Measurements from ENCODE around the gene C1orf116. TPM values are rescaled to one million over a fixed set of nuclear protein-coding genes. Genes with fewer than 3 reads are reported as not detected.

C1orf116 gene
- polyA plus RNA-seq, 1 donor from 2014 or later = not detected

- Histone ChIP-seq H3K79me2 (replicated peaks; ENCODE audit: insufficient read depth, low read length) (peaks cover 8% of the 10 kb centered on the region), H3F3A (ENCODE audit: insufficient read depth, low read length, poor library complexity, severe bottlenecking) (peaks cover 3% of the 10 kb centered on the region), H3K9me3 (ENCODE audit: low read length) (no peaks in the 10 kb centered on the region), H2AFZ (ENCODE audit: low read depth, low read length) (no peak overlapping the region), H3K9ac (ENCODE audit: low read length) (no peak overlapping the region), H3K27ac (ENCODE audit: low read length) (no peak overlapping the region), H3K36me3 (ENCODE audit: insufficient read depth, low read length) (no peaks in the 10 kb centered on the region), H3K4me2 (ENCODE audit: low read length) (no peak overlapping the region), H4K20me1 (ENCODE audit: insufficient read depth) (no peaks in the 10 kb centered on the region), H3K27me3 (ENCODE audit: insufficient read depth, low read depth, low read length) (no peaks in the 10 kb centered on the region), H3K9me2 (ENCODE audit: insufficient read depth, low read length) (no peaks in the 10 kb centered on the region), H3K4me3 (ENCODE audit: low read length) (no peak overlapping the region)
- no peak for TF ChIP-seq EP300 (conservative IDR thresholded peaks at IDR 0.05; ENCODE audit: poor library complexity, severe bottlenecking)
- TF ChIP-seq REST (IDR thresholded peaks at IDR 0.05; ENCODE audit: borderline replicate concordance) = no peak
- no peak for TF ChIP-seq RAD21 (conservative IDR thresholded peaks at IDR 0.05)
- no peak for TF ChIP-seq POLR2AphosphoS5 (IDR thresholded peaks at IDR 0.05)
- TF ChIP-seq MXI1 (conservative IDR thresholded peaks at IDR 0.05; ENCODE audit: poor library complexity, severe bottlenecking) = no peak
These were observed 21.9 kb upstream of the C1orf116 start for GRCh38 chr1:207054491-207054890.

DNA sequence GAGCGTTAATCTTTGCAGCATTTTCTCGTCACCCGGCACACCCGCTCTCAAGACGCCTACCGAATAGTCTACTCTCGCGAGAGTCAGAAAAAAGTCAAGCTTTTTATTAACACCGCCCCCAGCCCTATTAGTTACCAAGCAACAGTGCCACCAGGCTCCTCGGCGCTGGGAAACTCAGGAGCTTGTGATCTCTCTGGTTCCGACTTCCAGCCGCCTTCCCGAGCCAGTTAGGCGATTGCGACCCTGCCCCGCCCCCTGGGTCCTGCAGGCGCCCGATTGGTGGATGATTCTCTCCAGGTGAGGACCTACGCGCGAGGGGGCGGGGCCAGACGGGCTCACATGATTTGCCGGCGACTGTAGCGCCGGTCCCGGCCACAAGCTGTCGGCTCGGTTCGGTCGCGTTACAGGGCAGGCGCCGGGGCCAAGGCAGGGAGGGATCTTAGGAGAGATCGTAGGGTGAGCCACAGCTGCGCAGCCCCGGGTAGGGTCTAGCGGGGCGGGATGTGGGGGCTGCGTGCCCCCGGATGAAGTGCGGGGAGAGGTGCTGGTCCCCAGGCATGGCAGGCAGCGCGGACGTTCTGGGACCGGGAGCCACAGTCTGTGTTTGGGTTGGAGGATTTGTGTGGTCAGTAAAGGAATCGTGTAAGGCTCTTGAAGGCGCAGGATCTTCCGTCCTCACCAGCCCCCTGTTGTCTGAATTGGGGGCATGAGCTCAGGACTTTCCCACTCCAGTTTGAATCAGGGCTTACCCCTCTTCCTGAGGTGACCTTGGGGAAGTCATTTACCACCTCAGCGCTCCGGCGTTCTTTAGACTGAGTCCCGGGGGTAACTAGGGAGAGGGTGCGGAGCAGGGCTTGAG, 20.6 kb upstream of the C1orf116 start, which contains the start of gene PFKFB2:
PFKFB2 (plus strand) TSS at position 365 of the 859 bp plus-strand sequence. CDS start 1,443 bp downstream, outside the sequence.
- Histone ChIP-seq H3K27ac (ENCODE audit: low read length) (peak within 1 kb of the TSS; percentile 77), H3K79me2 (replicated peaks; ENCODE audit: insufficient read depth, low read length) (peaks cover 15% of the 10 kb centered on the region), H3K9me3 (ENCODE audit: low read length) (no peaks in the 10 kb centered on the region), H3K9me2 (ENCODE audit: insufficient read depth, low read length) (no peaks in the 10 kb centered on the region), H3K36me3 (ENCODE audit: insufficient read depth, low read length) (no peaks in the 10 kb centered on the region), H3F3A (ENCODE audit: insufficient read depth, low read length, poor library complexity, severe bottlenecking) (peaks cover 3% of the 10 kb centered on the region), H3K9ac (ENCODE audit: low read length) (peak within 1 kb of the TSS; percentile 78), H4K20me1 (ENCODE audit: insufficient read depth) (no peaks in the 10 kb centered on the region), H3K27me3 (ENCODE audit: insufficient read depth, low read depth, low read length) (no peaks in the 10 kb centered on the region), H3K4me3 (ENCODE audit: low read length) (peak within 1 kb of the TSS; percentile 89), H2AFZ (ENCODE audit: low read depth, low read length) (peak within 1 kb of the TSS; percentile 86), H3K4me2 (ENCODE audit: low read length) (peak within 1 kb of the TSS; percentile 72)
- TF ChIP-seq REST (IDR thresholded peaks at IDR 0.05; ENCODE audit: borderline replicate concordance) = peak; percentile 50
- TF ChIP-seq MXI1 (conservative IDR thresholded peaks at IDR 0.05; ENCODE audit: poor library complexity, severe bottlenecking) = peak; percentile 73
- TF ChIP-seq TAF1 (IDR thresholded peaks at IDR 0.05; ENCODE audit: low read depth) = peak; percentile 74
- TF ChIP-seq RAD21 (conservative IDR thresholded peaks at IDR 0.05) = no peak
- TF ChIP-seq, protein P1, sequence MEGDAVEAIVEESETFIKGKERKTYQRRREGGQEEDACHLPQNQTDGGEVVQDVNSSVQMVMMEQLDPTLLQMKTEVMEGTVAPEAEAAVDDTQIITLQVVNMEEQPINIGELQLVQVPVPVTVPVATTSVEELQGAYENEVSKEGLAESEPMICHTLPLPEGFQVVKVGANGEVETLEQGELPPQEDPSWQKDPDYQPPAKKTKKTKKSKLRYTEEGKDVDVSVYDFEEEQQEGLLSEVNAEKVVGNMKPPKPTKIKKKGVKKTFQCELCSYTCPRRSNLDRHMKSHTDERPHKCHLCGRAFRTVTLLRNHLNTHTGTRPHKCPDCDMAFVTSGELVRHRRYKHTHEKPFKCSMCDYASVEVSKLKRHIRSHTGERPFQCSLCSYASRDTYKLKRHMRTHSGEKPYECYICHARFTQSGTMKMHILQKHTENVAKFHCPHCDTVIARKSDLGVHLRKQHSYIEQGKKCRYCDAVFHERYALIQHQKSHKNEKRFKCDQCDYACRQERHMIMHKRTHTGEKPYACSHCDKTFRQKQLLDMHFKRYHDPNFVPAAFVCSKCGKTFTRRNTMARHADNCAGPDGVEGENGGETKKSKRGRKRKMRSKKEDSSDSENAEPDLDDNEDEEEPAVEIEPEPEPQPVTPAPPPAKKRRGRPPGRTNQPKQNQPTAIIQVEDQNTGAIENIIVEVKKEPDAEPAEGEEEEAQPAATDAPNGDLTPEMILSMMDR (IDR thresholded peaks at IDR 0.05; ENCODE audit: poor library complexity, severe bottlenecking) = peak; percentile 65
- TF ChIP-seq POLR2AphosphoS5 (IDR thresholded peaks at IDR 0.05) = peak; percentile 80
- peak; percentile 48 for TF ChIP-seq SMC3 (conservative IDR thresholded peaks at IDR 0.05; ENCODE audit: poor library complexity)
- no peak for TF ChIP-seq EZH2 (IDR thresholded peaks at IDR 0.05; ENCODE audit: borderline replicate concordance, insufficient read depth, low read length, poor library complexity, severe bottlenecking)
- TF ChIP-seq EP300 (conservative IDR thresholded peaks at IDR 0.05; ENCODE audit: poor library complexity, severe bottlenecking) = peak; percentile 49

Measured in neural cell (in vitro differentiated cells).